ENCODE results near the gene NOL8. TPM values are rescaled to one million over a fixed set of nuclear protein-coding genes. Genes with fewer than 3 reads are reported as not detected.

Gene NOL8
- total RNA-seq, 1 experiment from 2014 or later, result 30.6 TPM

- H3K4me3 ChIP-seq (ENCODE audit: low read depth in 2 of 2, low read length in 2 of 2), result no peak overlapping the region
- no peaks in the 10 kb centered on the region for H3K4me1 ChIP-seq (ENCODE audit: control insufficient read depth, insufficient read depth, low read length)
- ATAC-seq (no peak), DNase-seq (ENCODE audit: low read depth, low spot score) (no peak)
- peaks cover 51% of the 10 kb centered on the region for H3K36me3 ChIP-seq (ENCODE audit: control insufficient read depth, insufficient read depth, low read length)
- CTCF ChIA-PET, result no interaction called here
- no TSS peak for BruUV-seq (replicated peaks)
- POLR2A ChIA-PET, result no interaction called here
- H3K9me3 ChIP-seq (ENCODE audit: control insufficient read depth, insufficient read depth, low read depth, low read length), result no peaks in the 10 kb centered on the region
- no peaks in the 10 kb centered on the region for H3K27me3 ChIP-seq (ENCODE audit: control insufficient read depth, insufficient read depth, low read length)
- intact Hi-C loops (cut with micrococcal nuclease; ENCODE audit: unreplicated experiment) (no loop called here), in situ Hi-C loops (cut with HindIII; ENCODE audit: low pct_unique_long_range_greater_than_20kb, low sequenced_read_pairs) (no loop called here)
- no peak overlapping the region for H3K27ac ChIP-seq (ENCODE audit: low read length)
- TF ChIP-seq, protein P1, sequence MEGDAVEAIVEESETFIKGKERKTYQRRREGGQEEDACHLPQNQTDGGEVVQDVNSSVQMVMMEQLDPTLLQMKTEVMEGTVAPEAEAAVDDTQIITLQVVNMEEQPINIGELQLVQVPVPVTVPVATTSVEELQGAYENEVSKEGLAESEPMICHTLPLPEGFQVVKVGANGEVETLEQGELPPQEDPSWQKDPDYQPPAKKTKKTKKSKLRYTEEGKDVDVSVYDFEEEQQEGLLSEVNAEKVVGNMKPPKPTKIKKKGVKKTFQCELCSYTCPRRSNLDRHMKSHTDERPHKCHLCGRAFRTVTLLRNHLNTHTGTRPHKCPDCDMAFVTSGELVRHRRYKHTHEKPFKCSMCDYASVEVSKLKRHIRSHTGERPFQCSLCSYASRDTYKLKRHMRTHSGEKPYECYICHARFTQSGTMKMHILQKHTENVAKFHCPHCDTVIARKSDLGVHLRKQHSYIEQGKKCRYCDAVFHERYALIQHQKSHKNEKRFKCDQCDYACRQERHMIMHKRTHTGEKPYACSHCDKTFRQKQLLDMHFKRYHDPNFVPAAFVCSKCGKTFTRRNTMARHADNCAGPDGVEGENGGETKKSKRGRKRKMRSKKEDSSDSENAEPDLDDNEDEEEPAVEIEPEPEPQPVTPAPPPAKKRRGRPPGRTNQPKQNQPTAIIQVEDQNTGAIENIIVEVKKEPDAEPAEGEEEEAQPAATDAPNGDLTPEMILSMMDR (IDR thresholded peaks at IDR 0.05), result no peak
- no peak for TF ChIP-seq REST (IDR thresholded peaks at IDR 0.05; ENCODE audit: insufficient read depth in 1 of 2, low read depth in 2 of 2, low read length in 1 of 2)
- no peak for TF ChIP-seq SIN3A (IDR thresholded peaks at IDR 0.05; ENCODE audit: borderline replicate concordance, insufficient read depth, low read depth, low read length)
- no peak for TF ChIP-seq TCF7L2 (IDR thresholded peaks at IDR 0.05; ENCODE audit: low read depth, low read length)
- TF ChIP-seq POLR2AphosphoS5 (IDR thresholded peaks at IDR 0.05; ENCODE audit: low read depth, low read length), result no peak
Measured at GRCh38 chr9:92276331-92277032, 48.7 kb downstream of the NOL8 start.

DNA sequence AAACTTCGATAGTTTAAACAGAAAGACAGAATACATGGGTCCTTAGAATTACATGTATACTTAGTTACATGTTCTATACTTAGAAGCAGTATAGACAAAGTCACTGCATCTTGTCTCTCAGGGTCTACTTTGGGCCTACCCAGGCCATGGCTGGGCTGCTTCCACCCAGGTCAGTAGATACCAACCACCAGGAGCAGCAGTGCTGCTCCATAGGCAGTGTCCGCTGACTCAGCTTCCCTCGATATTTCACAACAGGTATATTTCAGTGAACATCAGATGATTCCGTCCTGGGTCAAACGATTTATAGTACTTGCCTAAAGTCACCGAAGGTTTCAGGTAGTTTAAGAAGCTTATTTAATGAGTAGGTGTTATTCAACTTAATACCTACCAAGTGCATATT is 49.6 kb downstream of the NOL8 start:
- Histone ChIP-seq H3K4me3 (ENCODE audit: low read depth in 2 of 2, low read length in 2 of 2) (no peak overlapping the region), H3K36me3 (ENCODE audit: control insufficient read depth, insufficient read depth, low read length) (peaks cover 47% of the 10 kb centered on the region), H3K27me3 (ENCODE audit: control insufficient read depth, insufficient read depth, low read length) (no peaks in the 10 kb centered on the region), H3K9me3 (ENCODE audit: control insufficient read depth, insufficient read depth, low read depth, low read length) (no peaks in the 10 kb centered on the region), H3K4me1 (ENCODE audit: control insufficient read depth, insufficient read depth, low read length) (no peaks in the 10 kb centered on the region), H3K27ac (ENCODE audit: low read length) (no peak overlapping the region)
- no peak for TF ChIP-seq TCF7L2 (IDR thresholded peaks at IDR 0.05; ENCODE audit: low read depth, low read length)
- TF ChIP-seq POLR2AphosphoS5 (IDR thresholded peaks at IDR 0.05; ENCODE audit: low read depth, low read length), result no peak
- TF ChIP-seq SIN3A (IDR thresholded peaks at IDR 0.05; ENCODE audit: borderline replicate concordance, insufficient read depth, low read depth, low read length), result no peak
- TF ChIP-seq, protein P1 (IDR thresholded peaks at IDR 0.05), result no peak
- no peak for TF ChIP-seq REST (IDR thresholded peaks at IDR 0.05; ENCODE audit: insufficient read depth in 1 of 2, low read depth in 2 of 2, low read length in 1 of 2)
- BruUV-seq (replicated peaks), result no TSS peak
- in situ Hi-C loops (cut with HindIII; ENCODE audit: low pct_unique_long_range_greater_than_20kb, low sequenced_read_pairs) (no loop called here), intact Hi-C loops (cut with micrococcal nuclease; ENCODE audit: unreplicated experiment) (no loop called here)
- POLR2A ChIA-PET, result no interaction called here
- DNase-seq (ENCODE audit: low read depth, low spot score) (no peak), ATAC-seq (no peak)
- CTCF ChIA-PET, result no interaction called here

Measured in Panc1 (cell line).